ENCODE results near the gene FEM1A.
"Not testable (repeated sequence)": the region's sequence is repeated elsewhere in the genome, so short reads cannot be mapped to it uniquely, and the experiment has no call there.

DNA sequence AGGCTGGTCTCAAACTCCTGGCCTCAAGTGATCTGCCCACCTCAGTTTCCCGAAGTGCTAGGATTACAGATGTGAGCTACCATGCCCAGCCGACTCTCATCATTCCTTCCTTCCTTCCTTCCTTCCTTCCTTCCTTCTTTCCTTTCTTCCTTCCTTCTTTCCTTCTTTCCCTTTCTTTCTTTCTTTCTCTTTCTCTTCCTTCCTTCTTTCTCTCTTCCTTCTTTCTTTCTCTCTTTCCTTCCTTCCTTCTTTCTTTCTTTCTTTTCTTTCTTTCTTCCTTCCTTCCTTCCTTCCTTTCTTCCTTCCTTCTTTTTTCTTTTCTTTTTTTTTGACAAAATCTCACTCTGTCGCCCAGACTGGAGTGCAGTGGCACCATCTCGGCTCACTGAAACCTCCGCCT is 13.4 kb upstream of the FEM1A start:
- TF ChIP-seq, protein P1, sequence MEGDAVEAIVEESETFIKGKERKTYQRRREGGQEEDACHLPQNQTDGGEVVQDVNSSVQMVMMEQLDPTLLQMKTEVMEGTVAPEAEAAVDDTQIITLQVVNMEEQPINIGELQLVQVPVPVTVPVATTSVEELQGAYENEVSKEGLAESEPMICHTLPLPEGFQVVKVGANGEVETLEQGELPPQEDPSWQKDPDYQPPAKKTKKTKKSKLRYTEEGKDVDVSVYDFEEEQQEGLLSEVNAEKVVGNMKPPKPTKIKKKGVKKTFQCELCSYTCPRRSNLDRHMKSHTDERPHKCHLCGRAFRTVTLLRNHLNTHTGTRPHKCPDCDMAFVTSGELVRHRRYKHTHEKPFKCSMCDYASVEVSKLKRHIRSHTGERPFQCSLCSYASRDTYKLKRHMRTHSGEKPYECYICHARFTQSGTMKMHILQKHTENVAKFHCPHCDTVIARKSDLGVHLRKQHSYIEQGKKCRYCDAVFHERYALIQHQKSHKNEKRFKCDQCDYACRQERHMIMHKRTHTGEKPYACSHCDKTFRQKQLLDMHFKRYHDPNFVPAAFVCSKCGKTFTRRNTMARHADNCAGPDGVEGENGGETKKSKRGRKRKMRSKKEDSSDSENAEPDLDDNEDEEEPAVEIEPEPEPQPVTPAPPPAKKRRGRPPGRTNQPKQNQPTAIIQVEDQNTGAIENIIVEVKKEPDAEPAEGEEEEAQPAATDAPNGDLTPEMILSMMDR (IDR thresholded peaks at IDR 0.05), result not testable (repeated sequence)
- not testable (repeated sequence) for TF ChIP-seq POLR2A (IDR thresholded peaks at IDR 0.05)

Data from body of pancreas (tissue), 4 donors.